Measurements from ENCODE around the gene SGCE.

- TF ChIP-seq CTCF (IDR thresholded peaks at IDR 0.05) (no peak), EZH2 (IDR thresholded peaks at IDR 0.05; ENCODE audit: borderline replicate concordance, insufficient read depth, low read depth, low read length, poor library complexity, severe bottlenecking) (no peak)
These were observed 646 bp downstream of the SGCE start for GRCh38 chr7:94655126-94655847.
